HG03575 (cell line): ENCODE results near the gene CMC1.
"Not testable (repeated sequence)": the region's sequence is repeated elsewhere in the genome, so short reads cannot be mapped to it uniquely, and the experiment has no call there.

Source experiments
- ATAC-seq: cut with Tn5 transposase; IDR thresholded peaks from one replicate; pipeline ENCODE4 v1.9.1; 2021; ENCODE audit not compliant: unreplicated experiment, insufficient number of reproducible peaks, low FRiP score; ENCODE audit errors: extremely low read depth

Gene CMC1

GRCh38 chr3:28242519-28242918, 1.1 kb downstream of the CMC1 start:
- ATAC-seq, result no peak

DNA sequence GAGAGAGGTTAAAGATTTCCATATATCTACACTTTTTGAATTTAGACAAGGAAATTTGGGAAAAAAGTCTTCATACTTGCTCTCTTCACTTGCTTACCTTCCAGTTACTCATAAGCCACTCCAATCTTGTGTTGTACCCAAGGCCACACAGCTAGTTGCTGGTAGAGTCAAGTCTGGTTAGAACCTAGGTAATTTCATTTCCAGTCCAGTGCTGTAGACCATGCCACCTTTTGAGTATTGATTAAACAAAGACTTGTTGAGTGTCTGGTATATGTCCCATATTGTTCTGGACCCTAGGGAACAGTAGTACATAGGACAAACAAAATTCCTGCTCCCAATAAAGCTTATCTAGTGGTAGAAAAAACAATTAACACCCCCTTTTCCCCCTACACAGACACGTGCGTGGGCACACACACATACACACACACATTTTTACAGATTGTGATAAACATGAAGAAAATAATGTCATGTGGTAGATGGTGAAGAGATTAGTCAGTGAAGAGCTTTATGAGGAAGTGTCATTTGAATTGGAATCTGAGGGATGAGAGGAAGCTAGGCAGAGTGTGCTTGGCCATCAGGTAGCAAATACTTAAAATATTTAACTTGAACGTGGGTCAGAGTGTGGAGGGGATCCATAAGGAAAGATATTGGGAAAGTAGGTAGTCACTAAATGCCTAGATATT, 2.1 kb downstream of the CMC1 start:
- no peak for ATAC-seq

- no peak for ATAC-seq
Measured at GRCh38 chr3:28244491-28244890, 3.1 kb downstream of the CMC1 start.

DNA sequence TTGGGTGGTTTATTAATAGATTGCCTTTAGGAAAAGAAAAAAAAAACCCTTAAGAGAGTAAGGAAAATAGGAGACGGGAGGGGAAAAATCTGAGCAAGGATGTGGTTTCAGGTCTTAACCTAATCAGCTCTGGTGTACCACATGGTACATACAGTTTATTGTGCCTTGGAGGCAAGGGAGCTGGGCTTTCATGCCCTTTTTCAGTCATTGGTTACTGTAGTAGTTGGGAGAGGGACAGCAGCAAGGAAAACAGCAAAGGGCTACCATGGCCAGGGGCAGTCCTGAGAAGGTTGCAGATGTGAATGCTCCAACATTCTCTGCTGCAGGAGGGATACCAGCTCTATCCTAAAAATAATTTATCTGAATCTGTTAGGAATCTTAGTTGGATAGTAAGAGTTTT, 5.9 kb downstream of the CMC1 start:
- ATAC-seq, result no peak

- ATAC-seq, result no peak
Measured at GRCh38 chr3:28250999-28251398, 9.6 kb downstream of the CMC1 start.

- ATAC-seq, result no peak
Measured at GRCh38 chr3:28252001-28252431, 10.6 kb downstream of the CMC1 start.

DNA sequence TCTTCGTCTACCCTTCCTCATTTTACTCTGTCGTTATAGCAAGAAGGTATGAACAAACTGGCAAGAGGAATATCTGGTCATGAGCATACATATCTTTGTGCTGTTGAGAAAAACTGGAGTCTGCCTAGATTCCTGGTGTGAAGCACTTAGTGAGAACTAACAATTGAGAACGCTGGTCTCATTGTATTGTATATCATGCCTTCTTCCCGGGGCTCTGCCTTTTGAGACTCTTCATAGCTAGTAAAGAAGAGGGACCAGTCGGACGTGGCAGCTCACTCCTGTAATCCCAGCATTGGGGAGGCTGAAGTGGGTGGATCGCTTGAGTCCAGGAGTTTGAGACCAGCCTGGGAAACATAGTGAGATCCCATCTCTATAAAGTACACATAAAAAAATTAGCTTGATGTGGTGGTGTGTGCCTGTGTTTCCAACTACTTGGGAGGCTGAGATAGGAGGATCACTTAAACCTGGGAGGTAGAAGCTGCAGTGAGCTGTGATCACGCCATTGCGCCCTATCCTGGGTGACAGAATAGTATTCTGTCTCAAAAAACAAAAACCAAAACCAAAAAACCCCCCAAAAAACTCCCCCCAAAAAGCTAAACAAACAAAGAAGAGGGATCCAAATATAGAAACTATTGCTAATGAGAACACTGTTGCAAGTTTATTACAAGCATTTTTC, 11.8 kb downstream of the CMC1 start:
- ATAC-seq, result no peak

DNA sequence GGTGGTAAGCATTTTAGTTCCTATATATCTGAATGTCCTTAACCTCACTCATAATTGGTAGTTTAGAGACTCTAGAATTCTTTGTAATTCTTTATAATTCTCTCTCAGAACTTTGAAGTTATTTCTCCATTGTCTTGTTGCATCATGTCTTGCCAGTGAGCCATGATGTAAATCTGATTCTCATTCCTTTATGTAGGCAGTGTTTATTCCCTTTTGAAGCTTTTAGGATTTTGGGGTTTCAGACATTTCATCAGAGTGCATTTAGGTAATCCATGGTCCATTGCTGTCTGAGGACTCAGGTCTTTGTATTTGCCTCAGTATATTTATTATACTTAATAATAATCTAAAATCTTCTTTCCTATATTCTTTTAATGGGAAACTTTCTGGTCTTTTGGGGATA, 20.6 kb downstream of the CMC1 start:
- ATAC-seq, result no peak

- no peak for ATAC-seq
Measured at GRCh38 chr3:28265641-28266040, 24.2 kb downstream of the CMC1 start.

DNA sequence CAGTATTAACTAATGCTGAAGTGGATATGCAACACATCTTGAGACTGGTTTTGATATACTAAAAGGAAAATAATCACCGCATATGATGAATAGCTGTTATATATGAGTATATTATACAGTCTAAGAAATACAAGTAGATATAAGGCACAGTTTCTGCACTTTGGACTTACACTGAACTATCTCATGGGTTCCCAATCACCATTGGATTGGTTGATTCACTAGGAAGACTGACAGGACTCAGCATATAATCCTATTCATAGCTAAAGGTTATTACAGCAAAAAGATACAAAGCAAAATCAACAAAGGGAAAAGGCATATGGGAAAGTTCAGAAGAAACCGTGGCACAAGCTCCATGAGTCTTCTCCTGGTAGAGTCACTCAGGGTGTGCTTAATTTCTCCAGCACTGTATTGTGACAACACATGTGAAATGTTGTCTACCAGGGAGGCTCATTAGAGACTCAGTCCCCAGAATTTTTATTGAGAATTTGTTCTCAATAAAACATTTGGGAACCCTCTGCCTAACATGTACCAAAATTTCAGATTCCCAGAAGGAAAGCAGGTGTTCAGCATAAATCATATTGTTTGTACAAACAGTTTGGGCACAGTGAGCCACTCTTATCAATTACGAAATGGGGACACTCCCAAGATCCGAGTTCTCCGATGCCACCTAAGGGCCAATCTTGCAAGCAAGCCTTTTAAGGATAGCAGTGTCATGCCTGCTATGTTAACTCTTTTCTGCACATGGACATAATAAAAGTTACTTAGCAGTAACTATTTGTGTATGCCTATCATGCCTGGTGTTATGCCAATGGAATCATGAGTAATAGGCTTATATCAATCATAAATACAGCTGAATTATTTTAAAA, 26.8 kb downstream of the CMC1 start:
- ATAC-seq, result no peak

DNA sequence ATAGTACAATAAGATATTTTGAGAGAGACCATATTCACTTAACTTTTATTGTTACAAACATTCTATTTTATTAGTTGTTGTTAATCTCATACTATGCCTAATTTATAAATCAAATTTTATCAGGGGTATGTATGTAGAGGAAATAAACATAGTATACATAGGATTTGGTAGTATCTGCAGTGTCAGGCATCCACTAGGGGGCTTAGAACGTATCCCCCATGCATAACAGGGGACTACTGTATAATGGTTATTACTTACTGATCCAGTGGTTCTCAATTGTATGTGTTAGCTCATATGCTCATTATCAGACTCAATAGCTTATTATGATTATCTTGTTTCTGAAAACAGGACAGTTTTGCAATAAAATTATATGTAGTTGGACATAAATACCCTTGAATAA, 27.6 kb downstream of the CMC1 start:
- no peak for ATAC-seq

GRCh38 chr3:28269884-28270283, 28.5 kb downstream of the CMC1 start:
- ATAC-seq, result not testable (repeated sequence)

- no peak for ATAC-seq
Measured at GRCh38 chr3:28273837-28274236, 32.4 kb downstream of the CMC1 start.

- no peak for ATAC-seq
Measured at GRCh38 chr3:28278918-28279317, 37.5 kb downstream of the CMC1 start.

- no peak for ATAC-seq
Measured at GRCh38 chr3:28279770-28280169, 38.4 kb downstream of the CMC1 start.

GRCh38 chr3:28280781-28281180, 39.4 kb downstream of the CMC1 start:
- no peak for ATAC-seq

GRCh38 chr3:28286595-28286994, 45.2 kb downstream of the CMC1 start:
- peak; percentile 73 for ATAC-seq

DNA sequence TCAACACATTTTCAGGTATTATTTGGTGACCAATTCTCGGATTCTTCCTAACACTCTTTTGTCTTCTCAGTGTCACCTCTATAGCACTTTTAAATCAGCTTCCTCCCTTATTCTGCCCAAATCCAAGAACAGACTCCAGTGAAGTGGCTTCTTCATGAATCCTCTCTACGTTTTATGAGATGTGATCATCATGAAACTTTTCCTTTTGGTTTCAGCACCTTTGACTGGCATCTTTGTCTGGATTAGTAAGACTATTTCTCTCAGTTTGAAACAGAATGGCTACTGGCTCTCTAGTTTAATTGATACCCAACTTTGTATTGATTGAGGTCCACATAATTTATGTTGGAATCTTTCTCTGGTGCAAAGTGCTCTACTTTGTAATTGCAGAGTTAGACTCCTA, 45.6 kb downstream of the CMC1 start:
- ATAC-seq, result no peak

- ATAC-seq, result no peak
Measured at GRCh38 chr3:28290863-28291300, 49.5 kb downstream of the CMC1 start.

DNA sequence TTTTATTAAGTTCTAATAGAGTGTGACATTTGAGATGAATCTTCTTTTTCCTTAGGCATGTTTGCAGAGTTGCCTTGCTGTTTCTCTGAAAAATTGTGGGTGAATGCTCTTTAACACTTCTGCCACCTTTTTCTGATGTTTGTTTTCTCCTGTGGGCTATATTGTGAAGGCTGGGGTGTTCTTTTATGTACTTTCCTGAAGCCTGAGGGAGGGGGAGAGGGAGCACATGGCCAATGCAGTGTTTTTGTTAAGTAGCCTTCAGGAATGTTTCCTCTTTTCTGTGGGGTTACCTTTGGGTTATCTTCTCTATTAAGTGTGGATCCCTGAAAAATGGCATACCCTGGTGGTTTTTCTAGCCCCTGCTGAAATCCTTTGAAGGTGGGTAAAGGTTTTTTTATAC, 50.2 kb downstream of the CMC1 start:
- ATAC-seq, result no peak
